Measurements from ENCODE around the gene ETV3. TPM values are rescaled to one million over a fixed set of nuclear protein-coding genes. Genes with fewer than 3 reads are reported as not detected.

ETV3 gene
- total RNA-seq, 2 donors from 2014 or later = 26.9 to 40.6 TPM

GRCh38 chr1:157166590-157166989, 28.4 kb upstream of the ETV3 start:
- Mint-ChIP-seq H3K4me1 (peaks cover 23% of the 10 kb centered on the region), H3K36me3 (ENCODE audit: low read depth) (no peaks in the 10 kb centered on the region), H3K4me3 (no peak overlapping the region), H3K27ac (no peak overlapping the region), H3K9me3 (no peaks in the 10 kb centered on the region), H3K27me3 (ENCODE audit: insufficient read depth) (no peaks in the 10 kb centered on the region)
- H3K9me3 ChIP-seq (ENCODE audit: control insufficient read depth, low read length) = no peaks in the 10 kb centered on the region
- 91 to 92% methylated on average over 5 of the region's 5 CpGs for WGBS, 2 experiments (ENCODE audit: insufficient coverage in 1 of 2, insufficient read length in 1 of 2)
- no peak overlapping the region for H3K27ac ChIP-seq (ENCODE audit: low read depth, low read length)
- no peak for DNase-seq
- no peaks in the 10 kb centered on the region for H3K27me3 ChIP-seq (ENCODE audit: control insufficient read depth, insufficient read depth, low read length, poor library complexity, severe bottlenecking)
- H3K4me3 ChIP-seq (ENCODE audit: low read length) = no peak overlapping the region
- no peak overlapping the region for H3K9ac ChIP-seq (ENCODE audit: extremely low read depth, low read length, poor library complexity, severe bottlenecking)
- peak; percentile 26 for TF ChIP-seq CTCF (conservative IDR thresholded peaks at IDR 0.05)
- H3K4me1 ChIP-seq (ENCODE audit: control insufficient read depth, insufficient read depth, low read length) = peaks cover 13% of the 10 kb centered on the region
- no peaks in the 10 kb centered on the region for H3K36me3 ChIP-seq (ENCODE audit: control insufficient read depth, insufficient read depth, low read length)

GRCh38 chr1:157163273-157164127, 25.3 kb upstream of the ETV3 start:
- no peak overlapping the region for H3K4me3 ChIP-seq (ENCODE audit: low read length)
- no peaks in the 10 kb centered on the region for H3K27me3 ChIP-seq (ENCODE audit: control insufficient read depth, insufficient read depth, low read length, poor library complexity, severe bottlenecking)
- no peaks in the 10 kb centered on the region for H3K9me3 ChIP-seq (ENCODE audit: control insufficient read depth, low read length)
- peak; percentile 89 for TF ChIP-seq CTCF (conservative IDR thresholded peaks at IDR 0.05)
- H3K36me3 Mint-ChIP-seq (ENCODE audit: low read depth) = no peaks in the 10 kb centered on the region
- no peaks in the 10 kb centered on the region for H3K27me3 Mint-ChIP-seq (ENCODE audit: insufficient read depth)
- peak overlapping the region; percentile 92 for H3K27ac Mint-ChIP-seq
- peaks cover 22% of the 10 kb centered on the region for H3K4me1 ChIP-seq (ENCODE audit: control insufficient read depth, insufficient read depth, low read length)
- no peaks in the 10 kb centered on the region for H3K36me3 ChIP-seq (ENCODE audit: control insufficient read depth, insufficient read depth, low read length)
- H3K4me1 Mint-ChIP-seq = peaks cover 39% of the 10 kb centered on the region
- H3K4me3 Mint-ChIP-seq = peak overlapping the region; percentile 33
- no peak overlapping the region for H3K9ac ChIP-seq (ENCODE audit: extremely low read depth, low read length, poor library complexity, severe bottlenecking)
- H3K27ac ChIP-seq (ENCODE audit: low read depth, low read length) = no peak overlapping the region
- 42 to 44% methylated on average over 14 to 21 of the region's 21 CpGs for WGBS, 2 experiments (ENCODE audit: insufficient coverage in 1 of 2, insufficient read length in 1 of 2)
- DNase-seq = peak; percentile 99
- H3K9me3 Mint-ChIP-seq = no peaks in the 10 kb centered on the region

GRCh38 chr1:157162345-157162744, 24.1 kb upstream of the ETV3 start:
- no peak for TF ChIP-seq CTCF (conservative IDR thresholded peaks at IDR 0.05)
- peak overlapping the region; percentile 48 for H3K9ac ChIP-seq (ENCODE audit: extremely low read depth, low read length, poor library complexity, severe bottlenecking)

More at GRCh38 chr1:157162345-157162744, 24.1 kb upstream of the ETV3 start:
- Mint-ChIP-seq H3K4me1 (peaks cover 46% of the 10 kb centered on the region), H3K27ac (peak overlapping the region; percentile 92), H3K36me3 (ENCODE audit: low read depth) (no peaks in the 10 kb centered on the region), H3K4me3 (peak overlapping the region; percentile 33), H3K9me3 (no peaks in the 10 kb centered on the region), H3K27me3 (ENCODE audit: insufficient read depth) (no peaks in the 10 kb centered on the region)
- no peaks in the 10 kb centered on the region for H3K36me3 ChIP-seq (ENCODE audit: control insufficient read depth, insufficient read depth, low read length)
- H3K9me3 ChIP-seq (ENCODE audit: control insufficient read depth, low read length) = no peaks in the 10 kb centered on the region
- no peaks in the 10 kb centered on the region for H3K27me3 ChIP-seq (ENCODE audit: control insufficient read depth, insufficient read depth, low read length, poor library complexity, severe bottlenecking)
- WGBS, 2 experiments (ENCODE audit: insufficient coverage in 1 of 2, insufficient read length in 1 of 2) = 62 to 72% methylated on average over 4 of the region's 4 CpGs
- no peak overlapping the region for H3K27ac ChIP-seq (ENCODE audit: low read depth, low read length)
- no peak overlapping the region for H3K4me3 ChIP-seq (ENCODE audit: low read length)
- peak; percentile 69 for DNase-seq
- H3K4me1 ChIP-seq (ENCODE audit: control insufficient read depth, insufficient read depth, low read length) = peaks cover 22% of the 10 kb centered on the region
